GM18498 (cell line): ENCODE data around the gene TDRD12.
"Not testable (repeated sequence)": the region's sequence is repeated elsewhere in the genome, so short reads cannot be mapped to it uniquely, and the experiment has no call there.

Experiments used
- ATAC-seq: cut with Tn5 transposase; IDR thresholded peaks from one replicate; pipeline ENCODE4 v1.9.1; 2021; ENCODE audit warnings: mild to moderate bottlenecking, moderate library complexity; ENCODE audit not compliant: unreplicated experiment

Gene TDRD12

GRCh38 chr19:32744555-32745325 is 25.2 kb downstream of the TDRD12 start:
- ATAC-seq, result no peak

- not testable (repeated sequence) for ATAC-seq
Measured at GRCh38 chr19:32745594-32746251, 26.2 kb downstream of the TDRD12 start.

- ATAC-seq, result not testable (repeated sequence)
Measured at GRCh38 chr19:32746631-32747196, 27.1 kb downstream of the TDRD12 start.

GRCh38 chr19:32748497-32748896 is 28.9 kb downstream of the TDRD12 start:
- ATAC-seq, result no peak

GRCh38 chr19:32748948-32749347 is 29.4 kb downstream of the TDRD12 start:
- ATAC-seq, result no peak

- ATAC-seq, result no peak
Measured at GRCh38 chr19:32749361-32749760, 29.8 kb downstream of the TDRD12 start.

- ATAC-seq, result no peak
Measured at GRCh38 chr19:32750441-32751055, 31.0 kb downstream of the TDRD12 start.

- ATAC-seq, result no peak
Measured at GRCh38 chr19:32751066-32751465, 31.5 kb downstream of the TDRD12 start.

GRCh38 chr19:32757189-32757588 is 37.6 kb downstream of the TDRD12 start:
- no peak for ATAC-seq

GRCh38 chr19:32765365-32765764 is 45.8 kb downstream of the TDRD12 start:
- ATAC-seq, result not testable (repeated sequence)

GRCh38 chr19:32767951-32768679 is 48.5 kb downstream of the TDRD12 start:
- no peak for ATAC-seq

GRCh38 chr19:32771596-32771995 is 52.0 kb downstream of the TDRD12 start:
- no peak for ATAC-seq

- ATAC-seq, result no peak
Measured at GRCh38 chr19:32773126-32773525, 53.6 kb downstream of the TDRD12 start.

- ATAC-seq, result no peak
Measured at GRCh38 chr19:32779082-32779481, 59.5 kb downstream of the TDRD12 start.

- ATAC-seq, result no peak
Measured at GRCh38 chr19:32781280-32781679, 61.7 kb downstream of the TDRD12 start.

- ATAC-seq, result not testable (repeated sequence)
Measured at GRCh38 chr19:32782089-32782488, 62.5 kb downstream of the TDRD12 start.

- ATAC-seq, result not testable (repeated sequence)
Measured at GRCh38 chr19:32787161-32787813, 67.7 kb downstream of the TDRD12 start.

- ATAC-seq, result not testable (repeated sequence)
Measured at GRCh38 chr19:32787895-32788294, 68.3 kb downstream of the TDRD12 start.

- no peak for ATAC-seq
Measured at GRCh38 chr19:32789429-32789828, 69.9 kb downstream of the TDRD12 start.

- no peak for ATAC-seq
Measured at GRCh38 chr19:32798201-32798600, 78.6 kb downstream of the TDRD12 start.
